GM19238 (cell line): ENCODE measurements around the gene APBB1IP.

ENCODE experiments used
- DNase-seq: peaks from one replicate; pipeline ENCODE4 v3.0.0; 2011; ENCODE audit warnings: low spot score; ENCODE audit not compliant: insufficient read length

Gene APBB1IP

DNA sequence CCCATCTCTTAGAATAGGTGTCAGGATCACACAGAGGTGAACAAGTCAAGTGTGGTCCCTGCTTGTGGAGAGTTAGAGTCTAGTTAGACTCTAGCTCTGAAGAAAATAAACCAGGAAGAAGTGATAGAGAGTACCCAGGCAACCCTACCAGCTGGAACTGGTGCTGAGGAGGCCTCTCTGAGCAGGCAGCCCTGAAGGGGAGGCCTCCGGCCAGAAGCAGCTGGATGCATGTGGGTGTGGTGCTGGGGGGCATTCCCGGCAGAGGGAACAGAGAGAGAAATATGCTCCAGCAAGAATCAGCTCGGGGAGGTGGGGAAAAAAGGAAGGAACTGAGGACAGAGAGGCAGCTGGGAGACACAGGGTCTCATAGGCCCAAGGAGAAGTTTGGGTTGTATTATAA lies 68.6 kb downstream of the APBB1IP start:
- no peak for DNase-seq

DNA sequence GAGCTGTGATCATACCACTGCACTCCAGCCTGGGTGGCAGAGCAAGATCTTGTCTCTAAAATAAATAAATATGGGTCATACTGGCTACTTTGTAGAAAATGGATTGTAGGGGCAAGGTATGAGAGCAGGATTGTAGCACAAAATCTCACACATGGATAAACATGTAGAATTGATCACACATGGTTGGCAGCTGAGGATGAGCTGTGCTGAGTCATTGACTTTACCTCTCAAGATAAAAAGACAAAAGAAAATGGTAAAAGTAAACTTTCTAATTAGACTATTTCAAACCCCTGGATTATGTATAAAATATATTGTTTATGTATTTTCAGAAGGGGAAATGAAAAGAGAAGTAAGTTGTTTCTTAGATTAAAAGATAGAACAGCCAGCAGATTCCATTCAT lies 69.3 kb downstream of the APBB1IP start:
- no peak for DNase-seq

DNA sequence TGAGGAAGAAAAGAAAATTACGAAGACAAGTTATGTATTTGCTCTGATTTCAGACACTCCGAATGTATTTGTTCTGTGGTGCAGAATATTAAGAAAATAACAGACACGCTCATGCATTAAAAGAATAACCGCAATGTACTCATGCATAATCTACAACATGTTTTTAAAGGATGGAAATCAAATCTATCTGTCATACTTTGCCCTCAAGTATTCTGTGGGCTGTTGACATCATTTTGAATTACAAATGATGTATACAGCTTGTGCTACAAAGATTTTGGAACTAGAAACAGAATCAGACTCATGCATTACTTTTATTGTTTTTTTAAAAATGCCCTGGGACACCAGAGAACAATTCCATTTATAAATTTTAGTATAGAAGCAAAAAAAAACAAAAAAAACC lies 69.9 kb downstream of the APBB1IP start:
- DNase-seq = no peak

DNA sequence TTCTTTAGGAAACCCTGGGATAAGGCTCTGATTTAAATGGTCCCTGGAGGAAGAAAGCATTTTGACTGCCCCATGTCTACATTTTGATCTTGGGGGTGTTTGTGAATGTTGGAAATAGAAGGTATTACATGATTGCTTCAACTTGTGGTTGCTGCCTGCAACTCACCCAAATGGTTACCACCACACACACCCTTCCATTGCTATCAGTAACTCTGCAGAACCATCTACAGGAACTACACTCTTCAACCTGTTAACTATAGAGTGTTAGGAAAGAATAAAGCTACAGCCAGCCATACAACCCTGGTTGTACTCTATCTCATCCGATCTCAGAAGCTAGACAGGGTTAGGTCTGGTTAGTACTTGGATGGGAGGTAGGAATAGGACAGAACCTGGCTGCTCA lies 71.2 kb downstream of the APBB1IP start:
- DNase-seq = no peak

DNA sequence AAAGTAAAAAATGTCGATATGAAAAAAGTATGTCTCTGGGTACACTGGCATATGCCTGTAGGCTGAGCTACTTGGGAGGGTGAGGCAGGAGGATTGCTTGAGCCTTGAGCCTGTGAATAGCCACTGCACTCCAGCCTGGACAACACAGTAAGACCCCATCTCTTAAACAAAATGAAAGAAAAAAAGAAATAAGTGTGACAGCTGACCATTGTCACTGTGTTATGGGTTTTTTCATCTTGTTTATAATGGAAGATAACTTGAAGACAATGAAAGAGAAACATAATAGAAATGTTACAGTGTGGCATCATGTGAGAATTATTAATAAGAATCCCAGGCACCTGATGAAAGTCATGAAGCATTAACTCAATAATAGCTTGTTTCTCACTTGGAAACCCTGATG lies 75.0 kb downstream of the APBB1IP start:
- DNase-seq = no peak

DNA sequence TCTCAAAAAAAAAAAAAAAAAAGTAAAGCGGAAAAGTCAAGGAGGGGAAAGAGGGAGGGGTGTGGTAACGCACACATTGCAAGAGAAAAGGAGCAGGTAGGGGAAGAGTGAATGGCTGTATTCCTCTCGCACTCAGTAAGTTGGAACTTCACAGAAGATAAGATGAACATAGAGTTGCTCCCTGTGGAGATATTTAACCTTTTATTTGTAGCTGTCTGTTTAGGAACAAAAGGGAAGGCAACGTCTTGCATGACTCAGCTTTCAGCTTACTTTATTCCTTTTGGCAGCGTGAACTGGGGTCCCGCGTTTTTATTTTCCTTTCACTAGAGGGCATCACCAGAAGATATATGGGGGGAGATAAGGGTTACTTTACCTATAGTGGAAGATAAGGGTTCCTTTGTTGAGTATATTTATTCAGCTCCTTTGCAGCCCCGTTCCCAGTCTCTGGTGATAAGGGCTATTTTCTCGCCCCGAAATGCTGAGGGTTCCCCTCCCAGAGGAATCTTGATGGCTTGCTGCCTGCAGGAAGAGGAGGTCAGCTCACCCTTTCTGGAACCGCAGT lies 78.5 kb downstream of the APBB1IP start:
- DNase-seq = no peak

DNA sequence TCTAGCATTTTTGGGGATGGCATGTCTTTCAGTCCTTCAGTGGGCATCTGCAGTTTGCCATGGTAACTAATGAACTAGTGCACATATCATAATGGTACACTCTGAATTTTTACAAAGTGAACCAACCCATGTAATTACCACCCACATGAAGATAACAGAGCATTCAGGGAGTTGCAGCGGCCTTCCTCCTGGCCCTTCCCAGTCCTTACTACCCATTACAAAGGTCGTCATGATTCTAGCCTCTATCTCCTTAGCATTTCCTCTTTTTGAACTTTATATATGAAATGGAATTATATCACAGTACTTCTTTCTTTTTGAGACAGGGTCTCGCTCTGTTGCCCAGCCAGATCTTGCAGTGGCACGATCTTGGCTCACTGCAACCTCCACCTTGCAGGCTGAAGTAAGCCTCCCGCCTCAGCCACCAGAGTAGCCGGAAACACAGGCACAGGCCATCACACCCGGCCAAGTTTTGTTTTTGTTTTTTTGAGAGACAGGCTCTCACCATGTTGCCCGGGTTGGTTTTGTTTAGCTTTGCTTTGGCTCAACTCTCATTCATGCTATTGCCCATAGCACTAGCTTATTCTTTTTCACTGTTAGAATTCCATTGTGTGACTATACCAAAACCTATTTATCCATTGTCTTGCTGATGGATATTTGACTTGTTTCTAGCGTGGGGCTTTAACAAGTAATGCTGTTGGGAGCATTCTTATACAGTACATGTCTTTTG lies 79.2 kb downstream of the APBB1IP start:
- DNase-seq = no peak

DNA sequence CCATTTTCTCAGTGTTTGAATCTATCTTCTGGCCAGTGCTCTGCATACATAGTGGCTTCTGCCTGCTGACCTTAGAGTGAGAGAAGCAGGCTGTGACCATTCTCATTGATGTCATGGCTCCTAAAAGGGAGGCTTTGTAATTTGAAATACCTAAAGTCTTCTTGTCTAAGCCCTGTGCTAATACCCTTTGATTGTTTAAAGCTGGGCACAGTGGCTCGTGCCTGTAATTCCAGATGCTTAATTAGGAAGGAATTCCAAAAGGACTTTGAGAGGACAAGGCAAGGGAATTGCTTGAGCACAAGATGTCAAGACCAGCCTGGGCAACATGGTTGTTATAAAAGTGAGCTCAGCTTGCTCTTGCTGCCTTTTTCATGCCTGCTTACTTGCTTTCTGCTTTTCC lies 81.7 kb downstream of the APBB1IP start:
- no peak for DNase-seq

DNA sequence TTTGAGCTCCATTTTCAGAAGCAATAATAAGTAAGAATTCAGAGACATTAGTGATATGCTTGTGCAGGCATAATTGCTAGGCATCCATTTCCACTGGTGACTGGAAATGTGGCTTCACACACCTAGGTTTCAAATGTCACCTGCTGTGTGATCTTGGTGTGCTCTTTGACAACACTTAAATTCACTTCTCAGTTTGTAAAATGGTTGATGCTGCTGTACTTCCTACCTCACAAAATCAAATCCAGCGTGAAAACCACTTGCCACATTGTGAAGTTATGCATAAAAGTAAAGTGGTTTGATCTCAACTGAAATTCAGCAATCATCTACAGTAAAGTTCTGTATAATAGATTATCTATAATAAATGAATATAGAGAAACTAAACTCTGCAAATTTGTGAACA lies 82.4 kb downstream of the APBB1IP start:
- no peak for DNase-seq

DNA sequence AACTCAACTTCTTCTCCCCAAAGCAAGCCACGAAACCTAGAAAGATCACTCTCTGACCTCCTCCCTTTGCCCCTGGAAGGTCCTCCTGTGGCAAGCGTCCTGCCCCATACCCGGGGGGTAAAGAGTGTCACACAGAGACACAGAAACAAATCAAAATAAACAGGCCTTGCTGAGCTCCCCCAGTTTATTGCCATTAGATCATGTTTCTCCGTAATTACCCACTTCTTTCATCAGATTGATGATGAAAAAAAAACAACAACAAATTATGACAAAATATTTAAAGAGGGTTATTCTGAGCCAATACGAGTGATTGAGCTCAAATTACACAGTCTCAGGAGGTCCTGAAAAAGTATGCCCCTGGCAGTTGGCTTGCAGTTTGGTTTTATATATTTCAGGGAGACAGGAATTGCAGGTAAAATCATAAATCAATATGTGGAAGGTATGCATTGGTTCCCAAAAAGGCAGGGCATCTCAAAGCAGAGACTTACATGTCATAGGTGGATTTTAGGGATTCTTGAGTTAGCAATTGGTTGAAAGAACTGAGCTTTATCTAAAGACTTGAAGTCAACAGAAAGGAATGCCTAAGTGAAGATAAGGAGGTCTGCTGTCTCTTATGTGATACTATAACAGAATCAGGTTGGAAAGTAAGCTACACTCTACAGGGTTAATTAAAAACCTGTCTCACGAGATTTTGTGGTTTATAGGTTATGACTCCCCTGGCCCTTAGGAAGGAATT lies 86.2 kb downstream of the APBB1IP start:
- no peak for DNase-seq

DNA sequence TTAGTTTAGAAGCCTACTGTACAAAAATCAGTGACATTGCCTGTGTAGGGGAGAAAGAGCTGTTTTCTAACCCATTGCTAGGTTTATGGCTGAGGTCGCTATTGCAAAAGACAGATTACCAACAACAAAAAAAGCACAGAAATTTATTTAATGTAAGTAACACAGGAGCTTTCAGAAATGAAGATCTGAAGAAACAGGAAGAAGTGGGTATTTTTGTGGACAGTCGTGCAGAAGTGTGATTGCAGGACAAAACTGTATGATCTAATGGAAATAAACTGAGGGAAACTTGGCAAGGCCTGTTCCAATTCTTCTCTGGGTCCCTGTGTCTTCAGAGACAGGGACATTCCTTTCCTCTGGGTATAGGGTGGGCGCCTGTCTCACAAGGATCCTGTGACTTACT lies 87.4 kb downstream of the APBB1IP start:
- DNase-seq = no peak

DNA sequence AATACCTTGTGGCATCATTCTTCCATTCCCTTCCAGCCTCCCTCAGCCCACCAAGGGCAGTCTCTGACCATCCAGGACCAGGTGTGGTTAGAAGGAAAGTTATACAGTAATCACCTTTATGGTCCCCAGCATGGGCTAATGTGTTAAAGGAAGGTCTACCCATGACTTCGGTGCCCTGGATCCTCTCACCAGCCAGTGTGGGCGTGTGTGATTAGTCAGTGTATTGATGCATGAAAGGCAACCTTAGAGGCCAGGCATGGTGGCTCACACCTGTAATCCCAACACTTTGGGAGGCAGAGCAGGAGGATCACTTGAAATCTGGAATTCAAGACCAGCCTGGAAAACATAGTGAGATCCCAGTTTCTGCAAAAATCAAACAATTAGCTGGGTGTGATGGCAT lies 88.9 kb downstream of the APBB1IP start:
- DNase-seq = no peak

DNA sequence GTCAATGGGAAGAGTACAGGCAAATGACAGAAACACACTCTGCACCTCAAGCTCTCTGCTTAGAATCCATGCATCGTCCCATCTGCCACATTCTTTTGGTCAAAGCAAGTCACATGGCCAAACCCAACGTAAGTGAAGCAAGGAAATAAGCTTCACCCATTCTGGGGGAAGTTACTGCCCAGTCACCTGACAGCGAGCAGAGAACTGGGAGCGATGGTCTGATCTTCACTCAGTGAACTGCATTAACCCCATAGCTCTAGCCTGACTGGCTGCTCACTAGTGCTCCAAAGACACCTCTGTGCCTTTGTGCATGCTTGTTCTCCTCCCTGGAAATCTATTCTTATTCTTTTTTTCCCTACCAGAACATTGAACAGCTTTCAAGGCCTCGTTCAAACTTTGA lies 89.9 kb downstream of the APBB1IP start:
- DNase-seq = no peak

DNA sequence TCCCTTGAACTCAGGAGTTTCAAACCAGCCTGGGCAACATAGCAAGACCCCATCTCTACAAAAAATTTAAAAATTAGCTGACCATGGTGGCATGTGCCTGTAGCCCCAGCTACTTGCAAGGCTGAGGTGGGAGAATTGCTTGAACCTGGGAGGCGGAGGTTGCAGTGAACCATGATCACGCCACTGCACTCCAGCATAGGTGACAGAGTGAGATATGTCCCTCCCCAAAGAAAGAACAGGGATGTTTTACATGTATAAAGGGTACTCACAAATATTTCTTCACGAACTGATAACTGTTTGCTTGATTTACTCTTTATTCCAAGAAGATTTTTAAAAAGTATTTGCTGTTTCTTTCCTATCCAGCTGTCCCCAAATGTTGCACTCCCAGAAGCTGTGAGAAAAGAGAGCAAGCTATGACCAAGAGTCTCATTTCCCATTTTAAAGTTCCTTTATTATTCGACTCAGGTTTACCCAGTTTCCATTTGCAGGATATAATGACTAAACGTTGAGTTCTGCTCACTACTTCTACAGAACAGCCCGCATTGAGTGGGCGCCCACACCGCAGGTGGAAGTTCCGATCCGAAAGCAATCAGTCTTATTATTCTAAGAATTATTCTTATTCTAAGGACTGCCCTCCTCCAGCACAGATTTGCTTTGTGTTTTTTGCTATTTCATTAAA lies 90.7 kb downstream of the APBB1IP start:
- DNase-seq = no peak

DNA sequence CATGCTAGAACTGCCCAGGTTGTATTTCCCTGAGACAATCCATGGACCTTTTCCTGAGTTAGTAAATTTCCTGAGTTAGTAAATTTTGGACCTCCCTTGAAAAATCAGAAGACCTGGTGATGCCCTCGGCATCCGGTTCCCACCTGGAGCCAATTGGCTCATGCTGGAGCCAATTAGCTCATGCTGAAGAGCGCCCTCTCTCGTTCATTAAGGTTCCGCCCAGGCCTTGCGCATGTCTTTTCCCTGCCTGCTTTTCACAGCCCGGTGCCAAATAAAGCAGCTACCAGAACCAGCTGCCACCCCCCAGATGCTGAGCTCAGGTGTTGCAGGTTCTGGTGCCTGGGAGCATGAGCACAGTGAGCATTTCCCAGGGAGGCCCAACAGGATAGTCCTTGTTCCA lies 96.2 kb downstream of the APBB1IP start:
- no peak for DNase-seq

DNA sequence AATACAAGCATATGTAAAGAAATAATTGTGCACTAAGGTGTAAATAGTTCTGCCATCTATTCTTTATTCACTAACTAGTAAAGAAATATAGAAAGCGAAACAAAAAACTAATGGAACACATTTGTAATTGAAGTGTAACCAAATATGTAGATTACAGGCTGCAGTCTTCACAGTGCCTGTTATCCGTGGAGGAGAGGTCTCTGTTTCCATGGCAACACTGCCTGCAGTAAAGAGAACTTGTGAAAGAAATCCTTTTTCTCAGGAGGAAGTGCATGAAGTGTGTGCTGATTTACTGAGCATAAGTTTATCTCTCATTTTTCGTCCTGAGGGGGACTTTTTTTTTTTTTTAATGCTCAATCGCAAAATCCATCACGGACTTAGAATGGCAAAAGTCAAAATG lies 102.5 kb downstream of the APBB1IP start:
- DNase-seq = peak; percentile 26

DNA sequence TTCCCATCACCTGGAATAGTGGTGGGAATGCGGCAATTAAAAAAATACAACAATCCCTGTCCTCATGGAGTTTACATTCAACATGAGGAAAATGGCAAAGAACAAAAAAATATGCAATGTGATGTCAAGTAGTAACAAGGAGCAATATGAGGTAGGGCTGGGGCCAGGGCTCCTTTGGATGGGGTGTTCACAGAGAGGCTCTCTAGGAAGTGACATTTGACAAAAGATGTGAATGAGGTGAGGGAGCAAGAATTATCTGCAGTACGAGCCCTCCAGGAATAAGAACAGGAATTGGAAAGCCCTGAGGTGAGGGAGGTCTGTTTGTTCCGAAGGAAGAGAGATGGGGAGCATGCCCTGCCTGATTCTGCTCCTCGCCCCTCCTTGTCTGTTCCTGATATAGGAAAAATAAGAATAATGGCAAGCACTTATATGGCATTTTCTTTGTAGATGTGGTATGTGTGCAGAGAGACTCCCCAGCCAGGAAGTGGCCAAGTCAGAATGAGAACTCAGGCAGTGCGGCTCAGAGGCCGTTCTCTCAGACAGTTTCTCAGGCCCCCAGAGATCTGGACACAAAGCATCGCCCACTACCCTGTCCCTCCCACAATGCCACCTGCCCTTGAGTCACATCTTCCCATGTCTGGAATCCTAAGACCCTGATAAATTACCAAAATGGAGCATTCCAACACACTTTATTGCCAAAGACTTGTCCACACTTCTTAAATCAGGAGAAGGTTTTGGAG lies 105.6 kb downstream of the APBB1IP start:
- no peak for DNase-seq

DNA sequence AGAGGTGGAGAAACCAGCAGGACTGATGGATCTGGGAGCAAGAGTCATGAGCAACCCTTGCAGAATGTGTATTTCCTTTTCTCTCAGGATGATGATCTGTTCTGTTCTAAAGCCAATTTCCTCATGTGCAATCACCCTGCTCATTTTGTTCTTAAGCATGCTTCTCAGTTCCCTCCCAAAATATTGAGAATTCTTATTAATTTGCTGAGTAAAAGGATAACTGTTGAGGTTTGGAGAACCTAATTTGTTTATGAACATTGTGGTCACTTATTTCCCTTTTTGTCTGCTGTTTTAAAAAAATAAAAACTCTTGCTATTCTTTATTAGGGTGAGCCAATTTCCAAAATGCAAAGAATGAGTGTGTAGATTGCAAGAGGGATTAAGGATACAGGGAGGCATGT lies 106.8 kb downstream of the APBB1IP start:
- no peak for DNase-seq

DNA sequence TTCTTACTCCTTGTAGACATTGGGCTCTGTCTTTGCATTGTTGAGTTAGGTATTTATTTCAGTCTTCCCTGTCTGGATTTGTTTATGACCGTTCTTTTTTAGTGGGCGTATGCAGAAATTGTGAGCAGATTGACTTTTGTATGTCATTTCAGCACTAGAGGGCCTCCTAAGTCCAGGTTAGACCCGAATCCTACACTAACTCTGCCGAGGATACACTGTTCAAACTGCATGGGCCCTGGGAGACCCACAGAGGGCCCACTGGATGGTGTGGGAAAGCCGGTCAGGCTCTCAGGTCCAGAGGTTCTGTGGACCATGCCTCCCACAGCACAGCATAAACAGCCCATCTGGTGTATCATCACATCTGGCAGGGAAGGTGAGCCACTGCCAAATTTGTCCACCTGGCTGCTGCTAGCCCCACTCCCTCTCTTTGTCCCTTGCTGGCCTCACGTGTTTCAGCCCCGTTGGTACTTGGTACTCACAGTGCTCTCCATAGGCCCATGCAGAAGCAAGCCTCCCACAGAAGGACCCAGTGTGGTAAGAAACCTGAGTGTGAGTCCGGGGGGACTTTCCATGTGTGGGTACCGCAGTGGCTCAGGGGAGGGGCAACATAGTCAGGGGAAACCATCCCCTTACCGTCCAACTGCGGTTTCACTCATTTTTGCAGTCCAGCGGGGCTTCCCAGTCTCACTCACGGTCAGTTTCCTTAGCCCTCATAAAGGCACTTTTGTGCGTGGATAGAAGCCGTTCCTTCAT lies 112.8 kb downstream of the APBB1IP start:
- DNase-seq = no peak

DNA sequence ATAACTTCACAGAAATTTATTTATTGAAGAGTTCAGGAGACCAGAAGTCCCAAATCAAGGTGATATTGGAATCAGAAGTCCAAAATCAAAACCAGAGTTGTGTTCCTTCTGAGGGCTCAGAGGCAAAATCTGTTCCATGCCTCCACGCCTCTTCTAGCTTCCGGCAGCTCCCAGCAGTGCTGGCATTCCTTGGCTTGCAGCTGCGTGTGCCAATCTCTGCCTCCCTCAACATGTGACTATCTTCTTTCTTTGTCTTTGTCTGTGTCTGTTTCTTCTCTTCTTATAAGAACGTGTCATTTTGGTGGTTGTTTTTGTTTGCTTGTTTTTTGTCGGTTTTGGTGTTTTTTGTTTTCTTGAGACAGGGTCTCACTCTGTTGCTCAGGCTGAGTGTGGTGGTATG lies 116.1 kb downstream of the APBB1IP start:
- DNase-seq = no peak
